ENCODE measurements around the gene PPP4R2. TPM values are rescaled to one million over a fixed set of nuclear protein-coding genes. Genes with fewer than 3 reads are reported as not detected.
"Not testable (repeated sequence)": the region's sequence is repeated elsewhere in the genome, so short reads cannot be mapped to it uniquely, and the experiment has no call there.

The PPP4R2 gene
- total RNA-seq, 4 donors from 2014 or later = 31.0 to 60.5 (median 47.0) TPM

GRCh38 chr3:72999951-73000350 lies 3.3 kb downstream of the PPP4R2 start:
- peak overlapping the region in 2 of 4 donors; percentile 98 to 99 for H3K27ac ChIP-seq
- in situ Hi-C loops (cut with MboI; ENCODE audit: low sequenced_read_pairs in 4 of 4) (no loop called here), intact Hi-C loops (cut with DNase I; ENCODE audit: low total_unique reads) (loop anchor here (5.0 to 10.0 kb wide), 2 partner anchors 113 to 555 kb away; partner anchors contain the start of genes GXYLT2 and RYBP)
- no peak for DNase-seq
- ATAC-seq = no peak
- no peaks in the 10 kb centered on the region for H3K27me3 ChIP-seq
- H3K4me1 ChIP-seq = peaks cover 56 to 64% of the 10 kb centered on the region in 2 donors
- TF ChIP-seq POLR2A (IDR thresholded peaks at IDR 0.05) (no peak), CTCF (IDR thresholded peaks at IDR 0.05 in 4 of 5, conservative IDR thresholded peaks at IDR 0.05 in 1 of 5) (no peak)
- no peak overlapping the region for H3K4me3 ChIP-seq
- no peaks in the 10 kb centered on the region for H3K9me3 ChIP-seq
- H3K36me3 ChIP-seq = no peaks in the 10 kb centered on the region

GRCh38 chr3:73003050-73003449 lies 6.4 kb downstream of the PPP4R2 start:
- H3K4me3 ChIP-seq; DNase-seq; in situ Hi-C loops (cut with MboI; ENCODE audit: low sequenced_read_pairs in 4 of 4); intact Hi-C loops (cut with DNase I; ENCODE audit: low total_unique reads); H3K36me3 ChIP-seq; H3K9me3 ChIP-seq; ATAC-seq; H3K27me3 ChIP-seq: not testable (repeated sequence)
- Histone ChIP-seq H3K27ac (peak overlapping the region; percentile 29 to 58 (median 50)), H3K4me1 (peaks cover 54 to 67% of the 10 kb centered on the region in 2 donors)

- no peak for ATAC-seq
- in situ Hi-C loops (cut with MboI; ENCODE audit: low sequenced_read_pairs in 4 of 4) (no loop called here), intact Hi-C loops (cut with DNase I; ENCODE audit: low total_unique reads) (no loop called here)
- H3K27ac ChIP-seq = peak overlapping the region in 2 of 4 donors; percentile 45 to 58
- no peak for DNase-seq
- H3K4me3 ChIP-seq = no peak overlapping the region
- TF ChIP-seq CTCF (IDR thresholded peaks at IDR 0.05 in 4 of 5, conservative IDR thresholded peaks at IDR 0.05 in 1 of 5) (no peak), POLR2A (IDR thresholded peaks at IDR 0.05) (no peak)
- H3K9me3 ChIP-seq = no peaks in the 10 kb centered on the region
- no peaks in the 10 kb centered on the region for H3K36me3 ChIP-seq
- H3K27me3 ChIP-seq = no peaks in the 10 kb centered on the region
- peaks cover 54 to 67% of the 10 kb centered on the region in 2 donors for H3K4me1 ChIP-seq
Measured at GRCh38 chr3:73004316-73004715, 7.7 kb downstream of the PPP4R2 start.

GRCh38 chr3:73007992-73008712 lies 11.5 kb downstream of the PPP4R2 start:
- Histone ChIP-seq H3K27ac (no peak overlapping the region), H3K27me3 (no peaks in the 10 kb centered on the region), H3K4me3 (no peak overlapping the region), H3K4me1 (peaks cover 39 to 59% of the 10 kb centered on the region in 2 donors), H3K9me3 (no peaks in the 10 kb centered on the region), H3K36me3 (no peaks in the 10 kb centered on the region)
- ATAC-seq (no peak), DNase-seq (no peak)
- TF ChIP-seq CTCF (IDR thresholded peaks at IDR 0.05 in 4 of 5, conservative IDR thresholded peaks at IDR 0.05 in 1 of 5) = no peak
- no peak for TF ChIP-seq POLR2A (IDR thresholded peaks at IDR 0.05)
- in situ Hi-C loops (cut with MboI; ENCODE audit: low sequenced_read_pairs in 4 of 4) = no loop called here
- intact Hi-C loops (cut with DNase I; ENCODE audit: low total_unique reads) = no loop called here

- ATAC-seq (no peak), DNase-seq (no peak)
- no peak overlapping the region for H3K27ac ChIP-seq
- no peaks in the 10 kb centered on the region for H3K27me3 ChIP-seq
- H3K36me3 ChIP-seq = no peaks in the 10 kb centered on the region
- no peak overlapping the region for H3K4me3 ChIP-seq
- no peaks in the 10 kb centered on the region for H3K9me3 ChIP-seq
- in situ Hi-C loops (cut with MboI; ENCODE audit: low sequenced_read_pairs in 4 of 4) = no loop called here
- intact Hi-C loops (cut with DNase I; ENCODE audit: low total_unique reads) = no loop called here
- peaks cover 39 to 59% of the 10 kb centered on the region in 2 donors for H3K4me1 ChIP-seq
- TF ChIP-seq POLR2A (IDR thresholded peaks at IDR 0.05) = no peak
- no peak for TF ChIP-seq CTCF (IDR thresholded peaks at IDR 0.05 in 4 of 5, conservative IDR thresholded peaks at IDR 0.05 in 1 of 5)
Measured at GRCh38 chr3:73009008-73009407, 12.4 kb downstream of the PPP4R2 start.
